ENCODE measurements around the gene DNAJC11. TPM values are rescaled to one million over a fixed set of nuclear protein-coding genes. Genes with fewer than 3 reads are reported as not detected.
"Not testable (repeated sequence)": the region's sequence is repeated elsewhere in the genome, so short reads cannot be mapped to it uniquely, and the experiment has no call there.

DNAJC11 gene
- total RNA-seq, 1 donor from 2014 or later: 35.2 TPM

- not testable (repeated sequence) for DNase-seq (ENCODE audit: low read depth)
Measured at GRCh38 chr1:6699915-6700314, 1.7 kb downstream of the DNAJC11 start.

GRCh38 chr1:6695868-6696267 is 5.7 kb downstream of the DNAJC11 start:
- DNase-seq (ENCODE audit: low read depth): no peak

DNA sequence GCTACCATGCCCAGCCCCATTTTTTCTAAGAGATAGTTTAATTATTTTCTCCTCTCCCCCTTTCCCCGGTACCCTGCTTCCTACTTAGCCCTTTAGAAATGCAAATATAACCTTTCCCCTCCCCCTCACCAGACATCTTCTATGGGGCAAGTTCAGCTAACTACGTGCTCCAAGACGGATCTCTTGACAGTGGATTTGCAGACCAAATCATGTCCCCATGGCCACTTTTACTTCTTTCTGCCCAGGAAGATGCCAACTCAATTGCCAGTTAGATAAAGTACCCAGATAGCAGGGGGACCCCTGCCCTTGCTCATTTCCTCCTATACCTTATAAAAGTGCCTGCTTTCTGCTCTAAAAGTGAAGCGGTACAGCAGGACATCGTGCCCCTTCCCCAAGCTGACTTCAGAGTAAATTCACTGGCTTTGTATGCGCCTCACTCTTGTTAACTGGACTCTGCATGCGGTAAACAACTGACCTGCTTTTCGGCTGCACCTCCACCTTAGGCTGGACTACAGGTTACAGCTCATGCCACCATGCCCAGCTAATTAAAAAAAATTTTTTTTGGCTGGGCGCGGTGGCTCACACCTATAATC is 7.4 kb downstream of the DNAJC11 start:
- DNase-seq (ENCODE audit: low read depth): no peak

GRCh38 chr1:6692956-6693355 is 8.7 kb downstream of the DNAJC11 start:
- no peak for DNase-seq (ENCODE audit: low read depth)

DNA sequence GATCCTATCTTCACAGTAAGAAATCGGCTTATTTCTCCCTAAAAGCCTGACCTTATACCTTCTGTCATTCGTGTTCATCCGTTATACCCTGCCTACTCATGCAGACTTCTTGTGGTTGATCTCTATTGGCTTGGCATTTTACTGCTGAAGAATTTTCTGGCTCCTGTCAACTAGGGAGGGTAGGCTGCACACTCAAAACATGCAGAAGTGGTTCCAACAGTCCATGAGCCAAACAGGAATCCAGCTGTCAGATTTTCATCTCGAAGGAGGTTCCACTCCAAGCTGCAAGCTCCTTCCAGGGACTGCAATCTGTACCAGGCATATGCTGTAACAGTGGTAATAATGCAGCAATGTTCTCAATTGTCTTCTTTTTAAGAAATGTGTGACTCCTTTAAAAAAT is 10.1 kb downstream of the DNAJC11 start:
- peak; percentile 16 for DNase-seq (ENCODE audit: low read depth)

- no peak for DNase-seq (ENCODE audit: low read depth)
Measured at GRCh38 chr1:6690186-6690585, 11.4 kb downstream of the DNAJC11 start.

DNA sequence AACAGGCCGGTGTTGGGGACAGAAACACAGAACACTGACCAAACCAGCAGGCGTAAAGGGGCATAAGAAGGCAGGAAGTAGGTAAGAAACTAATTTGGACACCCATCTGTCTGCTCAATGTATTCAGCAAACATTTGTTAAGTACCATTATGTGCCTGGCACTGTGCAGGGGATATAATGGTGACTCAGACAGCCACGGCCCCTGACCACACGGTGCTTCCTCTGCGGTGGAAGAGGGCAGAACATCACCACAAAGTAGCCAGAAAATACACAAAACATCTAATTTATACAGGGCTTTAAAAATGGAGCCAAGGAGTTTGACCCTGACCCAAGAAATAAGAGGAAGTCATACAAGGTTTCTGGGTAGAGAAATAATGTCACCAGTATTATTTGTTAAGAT is 12.9 kb downstream of the DNAJC11 start:
- DNase-seq (ENCODE audit: low read depth): no peak

GRCh38 chr1:6688001-6688400 is 13.6 kb downstream of the DNAJC11 start:
- DNase-seq (ENCODE audit: low read depth): no peak

DNA sequence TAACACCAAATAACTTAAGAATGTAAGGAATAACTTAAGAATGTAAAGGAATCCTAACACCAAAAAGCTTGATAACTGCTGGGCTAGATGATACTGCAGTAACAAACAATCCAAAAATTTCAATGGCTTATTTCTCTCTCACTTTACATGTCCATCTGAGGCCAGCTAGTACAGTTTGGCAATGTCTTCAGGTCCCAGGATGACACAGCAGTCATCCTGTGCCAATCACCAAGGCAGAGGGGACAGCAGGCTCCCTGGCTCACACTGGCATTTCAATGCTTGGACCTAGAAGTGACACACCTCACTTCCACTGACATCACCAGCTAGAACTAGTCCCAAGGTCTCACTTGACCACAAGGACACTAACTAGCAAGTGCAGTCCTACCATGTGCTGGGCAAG is 15.3 kb downstream of the DNAJC11 start:
- peak; percentile 26 for DNase-seq (ENCODE audit: low read depth)

DNA sequence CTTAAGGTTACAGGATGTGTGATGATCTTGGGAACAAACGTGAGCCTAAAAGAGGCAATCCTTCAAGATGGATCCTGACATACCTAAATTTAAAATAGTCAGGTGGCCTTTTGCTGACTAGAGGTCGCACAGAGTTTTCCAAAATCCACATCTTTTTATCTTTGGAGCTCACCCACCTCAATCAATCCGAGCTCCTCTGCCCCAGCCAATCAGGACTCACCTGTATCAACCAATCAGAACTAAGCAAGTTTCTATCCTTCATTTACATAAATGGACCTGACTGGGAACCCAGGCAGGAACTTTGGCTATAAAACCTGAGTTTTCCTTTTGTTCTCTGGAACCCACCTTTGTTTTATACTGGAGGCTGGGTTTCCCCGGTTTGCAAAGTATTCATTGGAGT is 16.2 kb downstream of the DNAJC11 start:
- no peak for DNase-seq (ENCODE audit: low read depth)

DNA sequence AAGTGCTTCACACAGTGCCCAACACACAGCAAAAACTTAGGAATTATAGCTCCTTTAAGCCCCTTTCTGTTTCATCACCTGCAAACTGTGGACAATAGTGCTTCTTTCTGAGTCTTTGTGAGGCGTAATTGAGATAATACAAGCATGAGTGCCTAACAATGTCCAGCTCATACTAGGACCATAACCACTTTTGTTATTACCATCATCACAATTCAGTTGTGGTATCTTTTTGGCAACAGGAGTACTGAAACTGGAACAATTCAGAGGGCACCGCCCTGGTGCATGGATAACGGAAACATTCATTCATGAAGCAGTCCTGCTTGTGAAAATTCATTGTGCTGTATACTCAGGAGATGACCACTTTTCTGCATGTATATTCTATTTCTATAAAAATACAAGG is 18.2 kb downstream of the DNAJC11 start:
- no peak for DNase-seq (ENCODE audit: low read depth)

GRCh38 chr1:6675941-6676340 is 25.7 kb downstream of the DNAJC11 start:
- no peak for DNase-seq (ENCODE audit: low read depth)

GRCh38 chr1:6674771-6675170 is 26.8 kb downstream of the DNAJC11 start:
- no peak for DNase-seq (ENCODE audit: low read depth)

- DNase-seq (ENCODE audit: low read depth): no peak
Measured at GRCh38 chr1:6673816-6674398, 27.7 kb downstream of the DNAJC11 start.

DNA sequence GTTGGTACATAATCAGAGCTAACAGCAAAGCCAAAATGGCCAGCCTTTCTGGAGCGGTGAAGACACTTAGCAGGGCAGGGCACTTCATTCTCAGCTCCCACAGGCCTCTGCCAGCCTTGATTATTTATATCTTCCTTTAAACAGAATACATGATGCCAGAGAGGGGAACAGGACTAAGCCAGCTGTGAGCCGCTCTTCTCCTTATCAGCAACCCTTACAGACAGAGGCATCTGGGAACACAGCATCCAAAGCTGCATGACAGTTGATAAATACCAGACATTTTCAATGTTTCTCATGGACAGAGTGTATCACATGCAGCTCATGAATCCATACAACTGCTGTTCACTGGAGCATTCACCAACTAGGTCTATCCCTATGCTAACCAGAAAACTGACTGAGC is 29.1 kb downstream of the DNAJC11 start:
- DNase-seq (ENCODE audit: low read depth): peak; percentile 24

DNA sequence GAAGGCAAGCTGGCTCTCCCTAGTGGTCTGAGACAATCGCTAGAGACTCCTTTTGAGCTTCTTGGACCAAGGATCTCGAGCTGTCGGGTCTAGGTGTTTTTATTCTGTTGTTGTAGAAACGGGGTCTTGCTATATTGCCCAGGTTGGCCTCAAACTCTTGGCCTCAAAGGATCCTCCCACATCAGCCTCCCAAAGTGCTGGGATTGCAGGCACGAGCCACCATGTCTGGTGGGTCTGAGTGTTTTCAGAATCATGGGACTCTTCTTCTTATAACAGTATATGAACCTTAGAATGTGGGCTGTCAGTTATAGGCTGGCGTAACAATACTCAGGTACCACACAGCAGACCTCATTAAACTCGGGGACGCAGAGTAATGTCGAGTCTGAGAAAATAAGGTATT is 33.1 kb downstream of the DNAJC11 start:
- no peak for DNase-seq (ENCODE audit: low read depth)

DNA sequence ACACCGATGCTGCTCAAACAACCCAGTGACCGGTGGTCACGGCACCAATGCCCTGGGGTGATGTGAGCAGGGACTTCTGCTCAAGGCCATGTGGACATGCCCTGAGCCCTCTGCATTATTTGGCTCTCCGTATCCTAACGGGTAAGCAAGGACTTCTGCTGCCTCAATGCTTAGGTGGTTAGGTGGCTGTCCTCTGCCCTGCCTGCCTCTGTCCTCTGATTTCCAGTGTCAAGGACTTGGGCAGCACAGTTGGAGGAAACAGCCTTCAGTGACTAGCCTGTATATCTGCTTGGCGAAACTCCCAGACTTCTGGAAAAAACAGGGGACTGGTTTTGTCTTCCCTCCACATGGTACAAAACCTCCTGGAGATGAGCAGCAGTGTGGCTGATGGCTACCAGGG is 34.5 kb downstream of the DNAJC11 start:
- DNase-seq (ENCODE audit: low read depth): no peak

DNA sequence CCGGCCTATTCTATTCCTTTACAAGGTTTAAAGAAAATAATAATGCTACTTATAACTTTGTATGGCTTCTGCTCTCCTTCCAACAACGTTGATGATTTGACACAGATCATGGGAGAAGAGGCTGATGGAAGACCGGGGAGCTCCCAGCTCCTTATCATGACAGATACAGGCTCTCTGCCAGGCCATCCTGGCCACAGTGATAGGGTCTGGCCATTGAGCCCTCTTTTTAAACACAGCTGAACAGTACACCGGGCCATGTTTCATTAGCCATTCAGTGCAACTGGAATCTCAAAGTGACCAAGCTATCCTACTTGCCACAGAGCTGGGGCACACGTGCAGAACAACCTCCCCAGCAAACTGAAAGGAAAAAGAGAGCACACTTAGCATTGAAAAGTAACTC is 34.9 kb downstream of the DNAJC11 start:
- DNase-seq (ENCODE audit: low read depth): no peak

GRCh38 chr1:6662468-6662867 is 39.1 kb downstream of the DNAJC11 start:
- DNase-seq (ENCODE audit: low read depth): not testable (repeated sequence)

DNA sequence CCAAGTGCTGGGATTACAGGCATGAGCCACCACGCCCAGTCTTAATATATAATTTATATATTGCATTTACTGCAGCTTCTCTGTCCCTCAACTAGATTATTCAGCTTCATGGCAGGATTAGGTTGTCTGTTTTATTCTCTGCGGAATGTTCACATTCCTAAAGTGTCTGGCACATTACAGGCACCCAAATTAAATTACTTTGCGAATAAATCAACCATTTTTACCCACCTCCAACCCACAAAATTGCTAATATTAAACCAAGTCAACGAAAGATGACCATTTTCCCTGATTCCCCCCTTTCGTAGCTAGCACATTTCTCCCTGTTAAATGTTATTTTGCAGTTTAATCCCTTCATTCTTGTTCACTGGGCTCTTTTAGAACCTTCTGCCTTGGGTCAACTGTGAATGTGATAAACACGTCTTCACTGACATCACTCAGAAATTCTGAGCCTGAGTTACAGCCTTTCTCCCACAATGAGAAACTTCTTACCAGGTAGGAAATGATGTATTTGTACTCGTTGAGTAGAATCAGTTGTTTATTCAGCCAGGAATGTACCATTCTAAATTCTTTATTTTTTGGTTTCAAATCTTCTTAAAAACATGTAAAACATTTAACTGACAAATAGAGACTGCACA is 41.1 kb downstream of the DNAJC11 start:
- DNase-seq (ENCODE audit: low read depth): no peak

- peak; percentile 23 for DNase-seq (ENCODE audit: low read depth)
Measured at GRCh38 chr1:6658359-6659060, 43.1 kb downstream of the DNAJC11 start.

DNA sequence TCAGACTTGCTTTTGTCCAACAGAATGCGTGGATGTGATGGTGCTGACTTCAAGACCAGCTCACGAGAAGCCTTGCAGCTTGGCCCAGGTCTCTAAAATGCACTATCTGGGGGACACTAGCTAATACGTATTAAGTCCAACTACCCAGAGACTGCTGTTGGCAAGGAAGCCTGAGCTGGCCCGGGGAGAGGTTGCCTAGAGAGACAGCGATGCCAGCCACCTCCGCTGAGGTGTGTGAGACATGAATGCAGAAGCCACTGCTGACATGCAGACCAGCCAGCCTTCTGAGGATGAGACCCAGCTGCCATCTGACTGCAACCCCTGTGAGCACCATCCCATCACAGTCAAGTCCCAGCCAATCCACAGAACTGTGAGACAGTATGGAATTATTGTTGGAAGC is 44.5 kb downstream of the DNAJC11 start:
- no peak for DNase-seq (ENCODE audit: low read depth)

All from myocyte (in vitro differentiated cells).